ENCODE data around the gene UBXN2A.
"Not testable (repeated sequence)": the region's sequence is repeated elsewhere in the genome, so short reads cannot be mapped to it uniquely, and the experiment has no call there.

UBXN2A gene

GRCh38 chr2:24014902-24015301, 74.6 kb downstream of the UBXN2A start:
- not testable (repeated sequence) for DNase-seq

DNA sequence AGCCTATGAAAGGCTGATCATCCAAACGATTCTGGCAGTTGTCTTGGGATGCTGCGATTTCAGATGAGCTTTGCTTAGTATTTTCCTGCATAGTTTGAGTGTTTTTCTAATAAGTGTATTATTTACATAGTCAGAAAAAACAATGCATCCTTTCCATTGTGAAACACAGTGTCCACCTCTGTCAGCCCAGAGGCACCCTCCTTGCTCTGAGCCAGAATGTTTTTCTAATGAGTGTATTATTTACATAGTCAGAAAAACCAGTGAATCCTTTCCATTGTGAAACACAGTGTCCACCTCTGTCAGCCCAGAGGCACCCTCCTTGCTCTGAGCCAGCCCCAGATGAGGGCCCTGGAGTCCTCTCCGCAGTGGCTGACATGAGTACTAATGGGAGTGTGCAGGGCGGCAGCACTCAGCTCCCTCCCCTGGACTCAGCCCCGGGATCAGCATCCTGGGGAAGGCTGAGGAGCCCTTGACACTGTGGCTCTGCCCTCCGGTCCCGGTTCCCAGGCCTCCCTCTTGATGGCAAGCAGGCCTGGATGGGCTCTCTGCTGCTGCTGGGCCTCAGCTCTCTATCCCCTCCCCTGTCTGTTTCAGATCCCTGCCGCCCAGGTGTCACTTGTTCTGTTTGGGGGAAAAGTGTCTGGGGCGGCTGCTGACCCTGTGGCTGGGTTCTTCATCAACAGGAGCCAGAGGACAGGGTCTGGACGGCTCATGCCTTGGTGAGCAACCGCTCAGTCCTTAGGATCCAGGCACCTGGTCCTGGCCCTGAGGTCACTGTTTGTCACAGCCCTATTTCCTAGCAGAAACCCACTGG, 75.5 kb downstream of the UBXN2A start:
- no peak for DNase-seq

GRCh38 chr2:24016376-24016761, 76.1 kb downstream of the UBXN2A start:
- no peak for DNase-seq

DNA sequence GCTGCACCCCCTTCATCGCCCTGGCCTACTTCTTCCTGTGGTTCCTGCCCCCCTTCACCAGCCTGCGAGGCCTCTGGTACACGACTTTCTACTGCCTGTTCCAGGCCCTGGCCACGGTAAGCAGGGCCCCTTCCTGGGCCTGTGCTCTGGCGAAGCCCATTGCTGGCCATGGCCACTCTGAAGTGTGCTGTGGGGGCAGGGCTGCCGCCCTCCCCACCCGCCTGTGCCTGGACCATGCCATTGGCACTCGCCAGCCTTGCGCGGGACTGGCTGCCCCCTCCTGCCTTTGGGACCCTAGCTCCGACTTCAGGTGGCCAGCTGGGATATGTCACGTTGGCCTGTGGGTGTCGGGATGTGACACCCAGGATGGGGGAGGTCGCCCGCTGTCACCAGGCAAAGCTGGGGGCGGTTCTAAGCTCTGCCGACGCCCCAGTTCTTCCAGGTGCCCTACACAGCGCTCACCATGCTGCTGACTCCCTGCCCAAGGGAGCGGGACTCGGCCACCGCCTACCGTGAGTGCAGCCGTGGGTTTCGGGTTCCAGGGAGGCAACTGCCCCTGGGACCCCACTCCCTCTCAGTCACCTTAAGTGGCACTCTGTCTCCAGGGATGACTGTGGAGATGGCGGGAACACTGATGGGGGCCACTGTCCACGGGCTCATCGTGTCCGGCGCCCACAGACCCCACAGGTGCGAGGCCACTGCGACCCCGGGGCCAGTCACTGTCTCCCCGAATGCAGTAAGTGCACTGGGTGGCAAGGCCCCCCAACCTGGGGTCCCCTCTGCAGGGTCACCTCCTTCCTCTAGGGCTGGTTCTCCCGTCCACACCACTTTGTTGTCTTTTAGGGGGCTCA, 76.8 kb downstream of the UBXN2A start:
- DNase-seq, result no peak

GRCh38 chr2:24017711-24018110, 77.4 kb downstream of the UBXN2A start:
- DNase-seq, result no peak

GRCh38 chr2:24018241-24018640, 78.0 kb downstream of the UBXN2A start:
- DNase-seq, result no peak

GRCh38 chr2:24019729-24020128, 79.5 kb downstream of the UBXN2A start:
- DNase-seq, result no peak

GRCh38 chr2:24020244-24020643, 80.0 kb downstream of the UBXN2A start:
- no peak for DNase-seq

- DNase-seq, result no peak
Observed at GRCh38 chr2:24021122-24021998, 81.1 kb downstream of the UBXN2A start.

GRCh38 chr2:24022324-24022974, 82.2 kb downstream of the UBXN2A start:
- no peak for DNase-seq

- no peak for DNase-seq
Observed at GRCh38 chr2:24022975-24023575, 82.8 kb downstream of the UBXN2A start.

DNA sequence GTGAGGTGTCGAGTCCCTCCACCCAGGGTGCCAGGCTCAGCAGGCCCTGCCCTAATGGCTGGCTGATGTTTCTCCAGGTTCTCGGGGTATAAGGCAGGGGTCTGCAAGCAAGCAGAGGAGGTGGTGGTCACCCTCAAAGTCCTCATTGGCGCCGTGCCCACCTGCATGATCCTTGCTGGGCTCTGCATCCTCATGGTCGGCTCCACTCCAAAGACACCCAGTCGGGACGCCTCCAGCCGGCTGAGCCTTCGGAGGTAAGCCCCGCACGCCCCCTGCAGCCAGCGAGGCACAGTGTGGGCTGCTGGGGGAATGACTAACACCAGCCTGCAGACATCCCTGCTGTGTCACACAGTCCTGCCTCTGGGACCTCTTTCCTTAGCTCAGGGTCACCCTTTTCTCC, 83.8 kb downstream of the UBXN2A start:
- DNase-seq, result no peak

DNA sequence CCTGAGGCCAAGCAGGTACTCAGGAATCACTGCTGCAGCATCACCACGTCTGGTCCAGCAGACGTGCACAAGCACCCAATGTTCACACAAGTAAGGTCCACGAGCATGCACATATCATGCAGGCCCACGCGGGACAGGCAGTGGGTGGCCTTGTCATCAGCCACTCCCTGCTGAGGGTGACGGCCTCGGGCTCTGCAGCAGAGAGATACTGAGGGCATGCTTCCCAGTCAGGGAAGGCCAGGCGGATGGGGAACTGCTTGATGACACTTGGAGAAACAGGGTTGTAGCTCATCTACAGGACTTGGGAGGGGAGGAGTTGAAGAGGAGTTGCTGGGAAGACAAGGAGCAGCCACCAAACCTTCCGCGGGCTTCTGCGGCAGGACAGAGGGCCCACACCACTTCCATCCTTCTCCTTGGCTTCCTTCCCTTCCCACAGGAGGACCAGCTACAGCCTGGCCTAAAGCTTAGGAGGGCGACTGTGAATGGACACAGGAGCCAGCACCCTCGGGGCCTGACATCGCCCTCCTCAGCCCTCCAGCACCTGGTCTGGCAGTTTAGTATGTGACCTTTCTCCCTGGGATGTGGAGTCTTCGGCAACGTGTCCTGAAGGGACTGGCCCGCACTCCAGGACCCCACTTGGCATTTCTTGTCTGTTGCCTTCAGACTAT, 84.9 kb downstream of the UBXN2A start:
- DNase-seq, result no peak

DNA sequence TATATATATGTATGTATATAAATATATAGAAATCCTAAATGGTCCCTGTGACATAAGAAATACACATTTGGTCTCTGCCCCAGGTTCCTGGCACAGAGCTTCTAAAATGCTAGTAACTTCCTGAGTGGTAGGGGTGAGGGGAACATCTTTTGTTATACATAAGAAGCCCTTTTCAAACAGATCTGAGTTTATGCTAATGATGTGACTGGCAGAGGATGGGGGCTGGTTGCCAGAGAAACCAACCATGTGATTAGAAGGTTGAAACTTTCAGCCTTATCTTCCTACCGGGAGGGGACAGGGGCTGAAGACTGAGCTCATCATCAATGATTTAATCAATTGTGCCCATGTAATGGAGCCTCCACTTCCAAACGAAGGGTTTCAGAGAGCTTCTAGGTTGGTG, 86.0 kb downstream of the UBXN2A start:
- no peak for DNase-seq

- DNase-seq, result no peak
Observed at GRCh38 chr2:24038786-24039499, 98.7 kb downstream of the UBXN2A start.

GRCh38 chr2:24040511-24040910, 100.2 kb downstream of the UBXN2A start:
- DNase-seq, result no peak

GRCh38 chr2:24043133-24043532, 102.9 kb downstream of the UBXN2A start:
- DNase-seq, result not testable (repeated sequence)

GRCh38 chr2:24045511-24046508, 105.5 kb downstream of the UBXN2A start:
- no peak for DNase-seq

DNA sequence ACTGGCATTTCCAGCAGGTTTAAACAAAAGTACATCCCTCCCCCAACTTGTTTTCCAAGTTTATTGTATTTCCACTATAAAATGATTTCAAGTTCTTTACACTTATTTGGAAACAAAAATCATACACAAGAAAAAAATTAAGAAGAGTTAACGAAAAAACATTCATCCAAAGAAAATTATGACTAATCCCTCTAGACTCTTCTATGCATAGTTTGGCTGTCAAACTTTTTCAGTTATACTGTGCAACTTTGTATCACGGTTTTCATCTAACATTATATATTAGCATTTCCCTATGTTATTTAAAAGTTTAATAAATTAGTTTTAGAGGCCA, 106.3 kb downstream of the UBXN2A start:
- DNase-seq, result no peak
